ENCODE data around the gene TEDC1. TPM values are rescaled to one million over a fixed set of nuclear protein-coding genes. Genes with fewer than 3 reads are reported as not detected.

The TEDC1 gene
- total RNA-seq, 1 donor from 2014 or later, result 15.4 TPM

DNA sequence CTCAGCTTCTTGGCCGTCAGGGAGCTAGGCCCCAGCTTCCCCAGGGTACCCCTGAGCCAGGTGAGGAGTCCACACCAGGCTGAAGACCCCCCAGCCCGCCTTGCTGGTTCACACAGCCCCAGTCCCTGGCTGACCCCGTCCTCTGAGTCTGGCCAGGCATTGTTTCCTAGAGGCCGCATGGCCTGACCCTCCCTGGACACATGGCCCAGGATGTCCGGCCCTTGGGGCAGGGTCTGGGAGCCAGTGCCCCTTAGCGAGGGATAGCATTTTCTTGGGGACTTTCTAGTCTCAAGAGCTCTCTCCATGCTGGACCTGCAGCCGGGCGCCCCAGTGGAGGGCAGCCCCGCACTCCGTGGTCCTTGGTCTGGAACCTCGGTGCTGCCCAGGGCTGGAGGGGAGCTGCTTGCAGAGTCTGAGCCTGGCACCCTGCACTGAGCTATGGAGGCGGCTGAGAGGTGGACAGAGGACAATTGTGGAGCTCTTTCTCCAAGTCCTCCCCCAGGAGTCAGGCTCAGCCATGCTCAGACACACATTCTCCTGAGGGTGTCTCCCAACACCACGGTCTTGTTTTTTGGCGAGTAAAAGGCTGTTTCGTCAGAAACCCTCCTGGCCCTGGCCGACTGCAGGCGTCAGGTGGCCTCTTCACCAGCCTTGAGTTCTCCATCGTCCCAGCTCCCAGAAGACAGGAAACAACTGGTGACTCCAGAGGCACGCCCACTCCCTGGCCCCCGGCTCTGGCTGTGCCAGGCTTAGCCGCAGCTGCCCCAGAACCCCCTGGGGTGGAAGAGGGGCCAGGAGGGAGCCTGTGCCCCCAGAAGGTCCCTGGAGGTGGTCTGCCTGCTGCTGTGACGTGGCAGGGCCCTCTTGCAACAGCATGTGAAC, 34.1 kb upstream of the TEDC1 start:
- no peak for DNase-seq (ENCODE audit: low spot score)

DNA sequence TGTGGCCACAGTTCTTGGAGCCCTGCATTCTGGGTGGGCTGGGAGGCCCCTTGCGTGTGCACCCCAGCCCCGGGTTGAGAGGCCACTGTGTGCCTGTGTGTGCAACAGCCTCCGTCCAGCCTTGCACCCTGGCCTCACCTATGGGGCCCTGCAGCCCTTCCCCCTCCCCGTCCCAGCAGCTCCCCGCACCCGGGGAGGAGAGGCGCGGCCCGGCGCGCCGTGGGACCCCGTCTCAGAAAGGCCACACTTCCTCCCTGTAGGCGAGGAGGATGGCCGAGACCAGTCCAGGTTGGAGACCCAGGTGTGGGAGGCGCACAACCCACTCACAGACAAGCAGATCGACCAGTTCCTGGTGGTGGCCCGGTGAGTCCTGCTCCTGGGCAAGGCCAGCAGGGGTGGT, 33.0 kb upstream of the TEDC1 start:
- DNase-seq (ENCODE audit: low spot score), result no peak

DNA sequence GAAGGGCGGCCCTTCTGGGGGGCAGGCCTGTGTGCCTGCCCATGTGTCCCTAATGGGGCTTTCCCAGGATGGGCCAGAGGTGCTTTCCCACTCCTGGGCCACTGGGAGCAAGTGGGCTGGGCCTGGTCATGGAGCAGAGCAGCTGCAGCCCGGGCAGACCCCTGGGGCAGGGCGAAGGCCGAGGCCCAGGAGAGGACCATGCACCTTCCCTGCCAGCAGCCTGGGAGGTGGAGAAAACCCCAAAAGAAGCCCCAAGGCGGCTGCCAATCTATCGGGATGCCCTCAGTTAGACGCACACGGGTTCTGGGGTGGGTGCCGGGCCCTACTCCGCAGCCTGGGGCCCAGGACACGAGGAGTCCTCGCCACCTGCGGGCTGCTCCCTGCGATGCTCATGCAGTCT, 32.5 kb upstream of the TEDC1 start:
- DNase-seq (ENCODE audit: low spot score), result no peak

DNA sequence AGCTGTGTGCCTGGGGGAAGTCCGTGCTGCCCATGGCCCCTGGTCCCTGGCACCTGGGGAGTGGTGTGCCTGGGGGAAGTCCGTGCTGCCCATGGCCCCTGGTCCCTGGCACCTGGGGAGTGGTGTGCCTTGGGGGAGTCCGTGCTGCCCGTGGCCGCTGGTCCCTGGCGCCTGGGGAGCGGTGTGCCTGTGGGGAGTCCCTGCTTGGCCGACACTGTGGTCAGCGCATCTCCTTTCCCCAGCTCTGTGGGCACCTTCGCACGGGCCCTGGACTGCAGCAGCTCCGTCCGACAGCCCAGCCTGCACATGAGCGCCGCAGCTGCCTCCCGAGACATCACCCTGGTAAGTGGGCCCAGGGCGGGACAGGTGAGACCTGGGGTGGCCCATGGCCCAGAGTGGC, 30.9 kb upstream of the TEDC1 start:
- DNase-seq (ENCODE audit: low spot score), result no peak

DNA sequence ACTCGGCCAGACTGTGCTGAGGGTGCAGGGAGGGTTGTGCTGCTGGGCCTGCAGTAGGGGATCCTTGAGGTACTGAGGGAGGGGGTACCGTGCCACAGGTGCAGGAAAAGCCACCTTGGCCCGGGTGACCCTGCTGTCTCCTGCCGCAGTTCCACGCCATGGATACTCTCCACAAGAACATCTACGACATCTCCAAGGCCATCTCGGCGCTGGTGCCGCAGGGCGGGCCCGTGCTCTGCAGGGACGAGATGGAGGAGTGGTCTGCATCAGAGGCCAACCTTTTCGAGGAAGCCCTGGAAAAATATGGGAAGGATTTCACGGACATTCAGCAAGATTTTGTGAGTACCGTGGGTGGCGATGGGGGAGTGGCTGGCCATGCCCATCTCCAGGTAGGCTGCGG, 30.4 kb upstream of the TEDC1 start:
- no peak for DNase-seq (ENCODE audit: low spot score)

DNA sequence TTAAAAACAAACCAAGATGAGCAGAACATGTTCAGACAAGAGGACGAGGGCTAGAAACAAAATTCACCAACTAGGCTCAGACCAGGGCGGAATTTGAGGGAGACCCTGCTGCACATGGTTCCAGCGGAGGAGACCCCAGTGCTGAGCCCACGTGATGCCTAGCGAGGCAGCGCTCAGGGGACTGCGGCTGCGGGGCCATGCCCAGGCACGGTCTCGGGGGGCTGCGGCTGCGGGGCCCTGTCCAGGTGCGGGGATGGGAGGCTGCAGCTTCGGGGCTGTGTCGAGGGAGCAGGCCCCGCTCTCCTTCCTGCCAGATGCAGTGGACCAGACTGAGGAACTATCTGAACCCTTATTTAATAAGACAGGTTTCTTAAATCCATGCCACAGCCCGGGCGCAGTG, 29.1 kb upstream of the TEDC1 start:
- no peak for DNase-seq (ENCODE audit: low spot score)

DNA sequence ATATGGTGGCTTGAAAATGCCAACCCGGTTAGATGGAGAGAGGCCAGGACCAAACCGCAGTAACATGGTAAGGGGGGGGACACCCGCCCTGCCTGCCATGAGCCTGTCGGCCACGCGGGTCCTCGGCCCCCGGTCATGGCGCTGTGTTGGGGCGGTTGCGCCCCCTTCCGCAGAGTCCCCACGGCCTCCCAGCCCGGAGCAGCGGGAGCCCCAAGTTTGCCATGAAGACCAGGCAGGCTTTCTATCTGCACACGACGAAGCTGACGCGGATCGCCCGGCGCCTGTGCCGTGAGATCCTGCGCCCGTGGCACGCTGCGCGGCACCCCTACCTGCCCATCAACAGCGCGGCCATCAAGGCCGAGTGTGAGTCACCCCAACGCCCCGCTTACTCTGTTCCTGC, 26.5 kb upstream of the TEDC1 start:
- no peak for DNase-seq (ENCODE audit: low spot score)

DNA sequence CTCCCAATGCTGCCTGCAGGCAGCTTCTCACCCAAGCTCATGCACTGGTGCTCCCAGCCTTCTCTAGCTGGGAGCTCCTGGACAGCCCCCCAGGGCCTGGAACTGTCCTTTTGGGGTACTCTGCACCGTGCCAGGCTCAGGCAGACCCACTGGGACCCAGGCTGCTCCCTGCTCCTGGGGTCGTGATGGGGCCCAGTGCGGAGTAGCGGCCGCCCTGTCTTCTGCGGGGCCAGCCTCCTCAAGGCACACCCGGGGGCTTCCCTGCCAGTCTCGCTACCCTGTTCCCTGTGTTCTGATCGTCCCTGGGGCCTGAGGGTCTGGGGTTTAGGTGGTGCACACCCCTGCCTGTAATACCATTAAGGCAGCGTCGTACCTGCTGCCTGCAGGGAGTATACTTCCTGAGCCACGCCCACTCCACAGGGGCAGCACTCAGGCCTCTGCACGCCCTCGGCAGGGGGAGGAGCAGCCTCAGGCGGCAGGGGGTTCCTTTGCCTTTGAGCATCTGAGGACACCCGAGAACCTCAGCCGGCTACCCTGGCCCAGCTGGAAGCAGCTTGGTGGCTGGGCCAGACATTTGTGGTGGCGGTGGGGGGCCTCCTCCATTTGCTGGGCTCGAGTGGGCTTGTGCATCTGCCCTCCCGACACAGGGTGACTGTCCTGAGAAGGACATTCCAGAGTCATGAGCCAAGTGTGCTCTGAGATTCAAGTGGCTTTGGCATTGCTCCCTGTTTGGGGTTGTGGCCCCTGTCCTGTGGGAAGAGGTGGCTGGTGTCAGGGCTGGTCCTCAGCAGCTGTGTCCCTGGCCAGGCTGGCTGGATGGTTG, 25.6 kb upstream of the TEDC1 start:
- DNase-seq (ENCODE audit: low spot score), result no peak

DNA sequence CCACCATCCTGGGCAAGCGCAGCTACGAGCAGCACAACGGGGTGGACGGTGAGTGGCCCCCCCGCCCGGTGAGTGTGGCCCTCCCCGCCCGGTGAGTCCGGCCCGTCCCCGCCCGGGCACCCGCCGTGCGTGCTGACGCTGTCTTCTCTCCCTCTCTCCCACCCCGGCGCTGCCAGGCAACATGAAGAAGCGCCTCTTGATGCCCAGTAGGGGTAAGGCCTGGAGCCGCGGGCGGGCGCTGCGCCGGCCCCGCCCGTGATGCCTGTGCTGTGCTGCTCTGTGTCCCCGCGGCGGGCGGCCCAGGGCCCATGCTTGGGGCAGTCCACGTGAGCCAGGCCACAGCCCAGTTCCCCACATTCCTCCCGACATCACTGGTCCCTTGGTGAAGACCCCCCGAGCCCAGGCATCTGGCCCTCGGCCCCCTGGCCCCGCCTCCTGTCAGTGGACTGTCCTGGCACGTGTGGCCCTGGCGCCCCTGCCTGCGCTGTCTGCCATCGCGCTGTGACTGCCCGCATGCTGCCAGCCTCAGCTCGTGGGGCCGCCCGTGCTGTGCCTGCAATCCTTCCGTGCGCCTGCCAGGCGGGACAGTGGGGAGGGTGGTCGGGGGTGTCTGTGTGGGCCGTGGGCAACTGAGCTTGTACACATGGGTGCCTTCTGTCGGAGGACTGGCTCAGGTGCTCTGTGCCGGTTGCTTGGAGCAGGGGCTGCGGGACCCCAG, 24.4 kb upstream of the TEDC1 start:
- DNase-seq (ENCODE audit: low spot score), result no peak

DNA sequence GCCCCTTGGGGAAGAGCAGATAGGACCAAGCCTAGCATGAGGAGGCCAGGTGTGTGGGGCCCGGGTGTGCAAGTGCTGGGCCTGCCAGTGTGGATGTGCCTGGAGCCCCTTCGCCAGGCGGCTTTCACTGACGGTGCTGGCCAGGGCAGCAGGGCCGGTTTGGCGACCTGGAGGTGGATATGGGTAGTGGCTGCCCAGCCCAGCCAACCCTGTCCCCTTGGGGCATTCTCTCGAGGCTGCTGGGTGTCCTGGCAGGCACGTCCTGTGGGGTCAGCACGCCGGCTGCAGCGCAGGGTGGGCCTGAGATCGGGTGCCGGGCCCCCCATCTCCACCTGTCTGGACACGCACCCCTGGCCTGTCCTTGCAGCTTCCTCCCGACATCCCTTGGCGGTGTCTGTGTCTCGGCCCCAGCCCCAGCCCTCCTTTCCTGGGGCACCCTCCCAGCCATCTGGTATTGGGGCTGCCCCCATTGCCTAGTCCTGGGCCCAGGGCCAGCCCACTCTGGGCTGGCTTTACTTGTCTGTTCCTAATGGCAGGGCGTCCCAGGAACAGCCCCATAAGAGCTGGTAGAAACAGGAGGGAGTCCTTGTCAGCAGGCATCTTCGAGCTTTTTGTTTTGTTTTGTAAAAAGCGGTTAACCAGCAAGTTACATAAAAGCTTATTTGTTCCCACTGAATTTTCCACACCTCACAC, 23.7 kb upstream of the TEDC1 start:
- DNase-seq (ENCODE audit: low spot score), result no peak

DNA sequence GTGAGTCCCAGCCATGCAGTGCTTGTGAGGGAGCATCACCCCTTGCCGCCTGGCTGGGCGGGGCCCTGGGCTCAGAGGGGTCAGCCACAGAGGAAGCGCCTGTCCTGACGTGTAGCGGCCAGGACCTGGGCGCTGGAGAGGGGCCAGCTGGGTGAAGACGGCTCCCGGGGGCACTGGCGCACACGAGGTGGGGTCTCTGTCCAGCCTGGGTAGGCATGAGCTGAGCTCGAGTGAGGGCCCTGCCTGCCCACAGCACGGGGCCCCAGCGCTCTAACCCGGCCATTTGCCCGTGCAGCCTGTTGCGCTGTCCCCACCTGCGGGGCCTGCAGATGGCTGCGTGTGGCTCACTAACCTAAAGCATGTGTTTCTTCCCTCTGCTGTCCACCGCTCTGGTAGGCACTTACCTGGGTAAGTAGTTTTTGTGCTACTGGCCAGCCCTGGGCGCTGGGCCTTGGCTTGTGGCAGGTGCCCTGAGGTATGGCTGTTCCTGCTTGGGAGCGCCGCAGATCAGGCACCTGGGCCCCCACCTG, 23.0 kb upstream of the TEDC1 start:
- DNase-seq (ENCODE audit: low spot score), result no peak

DNA sequence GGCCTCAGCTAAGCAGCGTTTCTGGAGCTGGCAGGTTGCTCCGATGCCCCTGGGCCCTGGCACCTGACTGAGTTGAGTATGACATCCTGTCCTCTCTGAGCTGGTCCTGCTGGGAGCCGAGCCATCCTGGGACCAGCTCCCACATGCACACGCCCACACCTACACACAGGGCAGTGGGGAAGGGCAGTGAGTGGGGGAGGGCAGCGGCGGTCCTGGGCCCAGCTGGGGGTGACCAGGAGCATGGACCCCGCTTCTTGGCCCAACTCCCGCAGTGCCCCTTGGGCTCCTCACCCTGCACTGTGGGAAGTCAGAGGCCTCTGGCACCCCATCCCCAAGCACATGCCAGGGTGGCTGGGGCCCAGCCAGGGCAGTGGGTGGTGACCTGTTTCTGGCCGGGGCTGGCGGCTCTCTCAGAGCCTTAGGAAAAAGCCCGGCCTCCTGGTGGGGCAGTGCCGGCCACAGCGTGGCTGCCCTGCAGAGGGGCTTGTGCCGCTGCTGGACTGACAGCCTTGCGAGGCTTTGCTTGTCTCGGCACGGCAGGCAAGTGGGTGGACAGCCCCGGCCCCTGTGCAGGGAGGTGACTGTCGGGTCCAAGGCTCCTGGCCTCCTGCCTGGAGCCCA, 22.3 kb upstream of the TEDC1 start:
- DNase-seq (ENCODE audit: low spot score), result no peak

DNA sequence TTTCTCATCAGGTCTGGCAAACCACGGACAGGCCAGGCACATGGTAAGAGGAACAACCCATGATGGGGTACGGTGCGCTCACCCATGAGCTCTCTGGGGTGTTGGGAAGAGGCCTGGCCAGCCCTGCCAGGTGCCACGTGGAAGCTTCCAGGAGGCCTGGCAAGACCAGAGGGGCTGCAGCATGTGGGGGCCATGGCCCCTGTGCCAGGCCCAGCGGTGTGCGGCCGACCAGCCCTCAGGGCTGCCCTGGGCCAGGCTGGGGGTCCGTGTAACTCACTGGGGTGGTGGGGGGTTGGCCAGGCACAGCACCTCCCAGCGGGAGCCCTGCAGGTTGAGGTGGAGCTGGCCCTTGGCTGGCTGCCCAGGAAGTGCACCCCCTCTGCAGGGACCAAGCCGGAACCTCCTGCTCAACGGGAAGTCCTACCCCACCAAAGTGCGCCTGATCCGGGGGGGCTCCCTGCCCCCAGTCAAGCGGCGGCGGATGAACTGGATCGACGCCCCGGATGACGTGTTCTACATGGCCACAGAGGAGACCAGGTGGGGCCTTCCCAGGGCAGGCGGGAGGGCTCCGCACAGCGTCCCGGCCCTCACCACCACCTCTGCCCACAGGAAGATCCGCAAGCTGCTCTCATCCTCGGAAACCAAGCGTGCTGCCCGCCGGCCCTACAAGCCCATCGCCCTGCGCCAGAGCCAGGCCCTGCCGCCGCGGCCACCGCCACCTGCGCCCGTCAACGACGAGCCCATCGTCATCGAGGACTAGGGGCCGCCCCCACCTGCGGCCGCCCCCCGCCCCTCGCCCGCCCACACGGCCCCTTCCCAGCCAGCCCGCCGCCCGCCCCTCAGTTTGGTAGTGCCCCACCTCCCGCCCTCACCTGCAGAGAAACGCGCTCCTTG, 21.3 kb upstream of the TEDC1 start:
- DNase-seq (ENCODE audit: low spot score), result peak; percentile 19

DNA sequence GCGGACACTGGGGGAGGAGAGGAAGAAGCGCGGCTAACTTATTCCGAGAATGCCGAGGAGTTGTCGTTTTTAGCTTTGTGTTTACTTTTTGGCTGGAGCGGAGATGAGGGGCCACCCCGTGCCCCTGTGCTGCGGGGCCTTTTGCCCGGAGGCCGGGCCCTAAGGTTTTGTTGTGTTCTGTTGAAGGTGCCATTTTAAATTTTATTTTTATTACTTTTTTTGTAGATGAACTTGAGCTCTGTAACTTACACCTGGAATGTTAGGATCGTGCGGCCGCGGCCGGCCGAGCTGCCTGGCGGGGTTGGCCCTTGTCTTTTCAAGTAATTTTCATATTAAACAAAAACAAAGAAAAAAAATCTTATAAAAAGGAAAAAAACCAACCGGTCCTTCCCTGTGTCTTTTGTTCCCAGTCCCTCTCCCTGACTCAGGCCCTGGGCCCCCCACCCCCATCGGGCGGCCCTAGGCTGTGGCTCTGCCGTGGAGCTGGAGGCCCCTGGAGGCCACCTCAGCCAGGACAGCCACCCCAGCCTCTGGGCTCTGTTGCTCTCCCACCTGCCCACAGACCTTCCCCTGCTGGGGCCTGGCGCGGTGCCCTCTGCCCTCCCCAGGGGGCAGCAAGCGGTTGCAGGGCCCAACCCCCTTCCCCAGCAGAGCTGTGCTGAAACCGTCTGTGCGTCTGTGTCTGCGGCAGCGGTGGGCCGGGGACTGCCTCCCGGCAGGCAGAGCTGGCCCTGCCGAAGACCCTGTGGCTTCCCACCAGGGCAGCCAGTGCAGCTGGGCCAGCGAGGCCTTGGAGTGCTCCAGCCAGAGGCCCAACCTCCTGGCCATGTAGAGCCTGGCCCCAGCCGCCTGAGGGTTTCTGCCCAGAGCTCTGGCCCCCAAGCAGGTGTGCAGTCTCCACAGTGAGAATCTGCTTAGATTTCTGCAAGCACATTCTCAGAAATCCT, 20.4 kb upstream of the TEDC1 start:
- no peak for DNase-seq (ENCODE audit: low spot score)

DNA sequence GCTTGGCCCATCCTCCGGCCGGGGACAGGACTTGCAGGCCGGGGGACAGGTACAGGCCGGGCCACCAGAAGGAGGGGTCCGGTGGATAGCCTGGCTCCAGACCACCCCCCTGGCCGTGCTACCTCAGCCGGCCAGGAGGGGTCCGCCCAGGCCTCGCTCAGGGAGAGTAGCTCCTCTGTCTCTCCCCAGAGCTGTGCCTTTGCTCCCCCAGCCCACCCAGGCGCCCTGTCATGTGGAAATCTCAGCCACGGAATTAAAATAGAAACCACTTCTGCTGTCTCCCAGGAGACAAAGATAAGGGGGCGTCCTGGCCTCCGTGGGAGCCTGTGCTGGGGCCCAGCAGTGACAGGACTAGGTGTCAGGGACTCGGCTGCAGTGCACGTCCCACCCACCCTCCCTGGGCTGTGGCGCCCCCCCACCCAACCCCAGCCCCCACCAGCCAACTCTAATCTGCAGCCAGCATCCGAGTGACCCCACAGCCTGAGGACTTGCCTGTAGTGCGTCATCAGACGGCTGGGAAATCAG, 19.7 kb upstream of the TEDC1 start:
- peak; percentile 30 for DNase-seq (ENCODE audit: low spot score)

DNA sequence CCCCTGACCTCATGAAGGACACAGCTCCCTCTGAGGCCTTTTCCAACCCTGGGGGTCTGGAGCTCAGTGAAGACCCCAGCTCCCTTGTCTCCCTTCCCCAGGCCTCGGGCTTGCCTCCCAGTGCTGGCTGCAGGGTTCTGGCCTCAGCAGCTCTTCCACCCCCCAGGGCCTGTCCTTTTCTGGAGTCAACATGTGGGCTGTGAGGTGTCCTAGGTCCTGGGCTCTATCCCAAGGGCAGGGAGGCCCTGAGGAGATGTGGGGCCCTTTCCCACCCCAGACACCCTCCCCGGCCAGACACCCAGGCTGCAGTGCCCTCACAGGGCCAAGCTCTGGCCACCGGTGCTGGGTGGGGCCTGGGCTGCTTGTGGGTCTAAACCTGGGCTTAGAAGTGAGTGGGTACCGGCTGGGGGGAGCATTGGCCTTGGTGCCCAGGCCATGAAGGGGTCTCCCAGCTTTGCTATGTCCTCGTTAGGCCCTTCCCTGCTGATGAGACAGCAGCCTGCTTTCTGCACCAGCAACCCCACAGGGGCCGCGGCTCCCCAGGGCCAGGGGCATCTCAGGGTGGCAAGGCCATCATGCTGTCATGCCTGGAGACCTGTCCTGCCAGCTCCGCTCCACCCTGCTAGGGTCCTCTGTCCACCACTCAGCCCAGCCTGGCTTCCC, 19.1 kb upstream of the TEDC1 start:
- DNase-seq (ENCODE audit: low spot score), result peak; percentile 18

DNA sequence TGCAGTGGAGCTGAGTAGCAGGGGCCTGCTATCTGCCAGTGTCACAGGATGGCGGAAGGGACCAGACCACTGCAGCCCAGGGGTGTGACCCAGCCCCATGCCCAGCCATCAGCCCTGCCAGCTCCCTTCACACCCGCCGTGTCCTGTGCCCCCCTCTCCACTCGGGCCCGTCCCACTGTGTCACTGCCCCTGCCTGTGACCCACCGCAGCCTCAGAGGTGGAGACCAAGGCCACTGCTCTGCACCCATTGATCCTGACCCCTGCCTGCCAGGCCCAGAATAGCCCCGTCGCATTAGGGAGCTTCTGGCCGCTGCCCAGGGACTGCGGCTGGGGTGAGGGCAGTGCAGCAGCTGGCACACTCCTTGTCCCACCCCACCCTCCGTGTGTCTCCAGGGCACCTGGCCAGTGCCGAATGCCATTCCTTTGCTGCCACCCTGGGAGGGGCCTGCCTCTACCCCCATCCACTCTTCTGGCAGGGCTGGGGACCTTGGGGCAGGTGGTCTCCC, 18.5 kb upstream of the TEDC1 start:
- no peak for DNase-seq (ENCODE audit: low spot score)

All from umbilical cord (tissue), 2 donors.